Endothelial cell of umbilical vein (primary cell): Measurements from ENCODE around the gene TNN. TPM values are rescaled to one million over a fixed set of nuclear protein-coding genes. Genes with fewer than 3 reads are reported as not detected.
"Not testable (repeated sequence)": the region's sequence is repeated elsewhere in the genome, so short reads cannot be mapped to it uniquely, and the experiment has no call there.

Experiments used
- BruUV-seq: library from RNA; stranded (reverse); fragments of 400-500 nt; replicated peaks from 2 replicates; lab custom pipeline; 2021; lab: Mats Ljungman, UMichigan
- CTCF ChIA-PET: fragments of 300-600, 350-600 bp; sonication (Branson Sonifier 250); formaldehyde crosslinking; loops from one replicate; lab custom pipeline; 2021; ENCODE audit warnings: antibody characterized with exemption, inconsistent platforms; lab: Charles Lee
- POLR2A ChIA-PET: fragments of 300-600, 350-600 bp; sonication (Branson Sonifier 250); formaldehyde crosslinking; loops from one replicate; lab custom pipeline; 2021; ENCODE audit warnings: antibody characterized with exemption, inconsistent platforms; lab: Charles Lee
- DNase-seq: peaks from one replicate; pipeline ENCODE4 v3.0.0-alpha.2; 2011; ENCODE audit warnings: low read depth, low spot score
- FAIRE-seq: peaks from 2 replicates; lab custom pipeline; 2011; peaks lifted over from hg19 to GRCh38; lab: Jason Lieb, UNC
- H2AFZ ChIP-seq: 2 replicates; pipeline ENCODE4 v1.6.0; 2012; ENCODE audit warnings: low read depth, low read length, control low read depth, inconsistent platforms
- H3K27ac ChIP-seq: 2 replicates; pipeline ENCODE4 v1.5.1; 2011; ENCODE audit warnings: low read depth, mild to moderate bottlenecking, control low read depth, low read length, moderate library complexity; ENCODE audit not compliant: insufficient read depth
- H3K27me3 ChIP-seq, 2 experiments: 2 replicates each; pipeline versions ENCODE4 v1.6.0 to v1.6.1; 2011; ENCODE audit warnings: low read length in 2 of 2, mixed read lengths in 1 of 2; ENCODE audit not compliant: control insufficient read depth in 2 of 2, insufficient read depth in 2 of 2
- H3K36me3 ChIP-seq, 2 experiments: 2 replicates in 1 of 2; 3 replicates in 1 of 2; pipeline ENCODE4 v1.5.1; 2011; ENCODE audit warnings: low read length in 2 of 2, mild to moderate bottlenecking in 1 of 2, moderate library complexity in 1 of 2; ENCODE audit not compliant: control insufficient read depth in 2 of 2, insufficient read depth in 2 of 2; ENCODE audit errors: extremely low read depth in 1 of 2
- H3K4me1 ChIP-seq: 3 replicates; pipeline ENCODE4 v1.5.1; 2011; ENCODE audit warnings: mild to moderate bottlenecking, low read length; ENCODE audit not compliant: control insufficient read depth, insufficient read depth; ENCODE audit errors: extremely low read depth
- H3K4me2 ChIP-seq: 2 replicates; pipeline ENCODE4 v1.6.1; 2011; ENCODE audit warnings: low read length, control low read depth, mixed read lengths; ENCODE audit not compliant: insufficient read depth
- H3K4me3 ChIP-seq, 3 experiments: fragments of 200-600 bp in 1 of 3; sonication (generic), shearing (Covaris generic) in 1 of 3; replicated peaks in 1 of 3; 2 replicates each; pipeline ENCODE4 v1.5.1; 2011 to 2016; ENCODE audit warnings: control low read depth in 3 of 3, low read length in 3 of 3, mild to moderate bottlenecking in 2 of 3, inconsistent platforms in 1 of 3, low read depth in 1 of 3, moderate library complexity in 1 of 3; ENCODE audit not compliant: insufficient read depth in 1 of 3
- H3K79me2 ChIP-seq: 2 replicates; pipeline ENCODE4 v1.6.0; 2012; ENCODE audit warnings: low read length, inconsistent platforms; ENCODE audit not compliant: control insufficient read depth, insufficient read depth
- H3K9ac ChIP-seq: replicated peaks from 2 replicates; pipeline ENCODE3; 2011; ENCODE audit warnings: low read length, control low read depth; ENCODE audit not compliant: insufficient read depth; ENCODE audit errors: extremely low read depth
- H3K9me1 ChIP-seq: replicated peaks from 3 replicates; pipeline ENCODE4 v1.6.0; 2011; ENCODE audit warnings: mild to moderate bottlenecking, low read length; ENCODE audit not compliant: control insufficient read depth, insufficient read depth; ENCODE audit errors: extremely low read depth
- H3K9me3 ChIP-seq: replicated peaks from 2 replicates; pipeline ENCODE4 v1.5.1; 2012; ENCODE audit warnings: low read length, inconsistent platforms; ENCODE audit not compliant: control insufficient read depth, insufficient read depth
- H4K20me1 ChIP-seq: replicated peaks from 2 replicates; pipeline ENCODE3; 2011; ENCODE audit warnings: mild to moderate bottlenecking, low read length; ENCODE audit not compliant: control insufficient read depth, insufficient read depth; ENCODE audit errors: extremely low read depth
- CTCF ChIP-seq, 2 donors: IDR thresholded peaks; 1 replicate in 1 of 2; 2 replicates in 1 of 2; pipeline ENCODE4 v1.5.1; 2011; ENCODE audit warnings: low read length in 2 of 2, mild to moderate bottlenecking in 2 of 2, moderate library complexity in 2 of 2, control low read depth in 1 of 2, inconsistent platforms in 1 of 2, low read depth in 1 of 2; ENCODE audit not compliant: insufficient read depth in 1 of 2; ENCODE audit errors: extremely low read depth in 1 of 2
- EZH2 ChIP-seq: IDR thresholded peaks from 2 replicates; pipeline ENCODE4 v1.6.1; 2012; ENCODE audit warnings: borderline replicate concordance, low read depth, mild to moderate bottlenecking, moderate library complexity, low read length, inconsistent platforms; ENCODE audit not compliant: severe bottlenecking
- FOS ChIP-seq: IDR thresholded peaks from 2 replicates; pipeline ENCODE4 v1.6.1; 2011; ENCODE audit warnings: mild to moderate bottlenecking, low read length, moderate library complexity, borderline replicate concordance; ENCODE audit not compliant: insufficient read depth
- GATA2 ChIP-seq: IDR thresholded peaks from 2 replicates; pipeline ENCODE4 v1.7.0; 2011; ENCODE audit warnings: low read depth, mild to moderate bottlenecking, moderate library complexity, mixed read lengths, low read length; ENCODE audit not compliant: insufficient read length, insufficient read depth
- JUN ChIP-seq: IDR thresholded peaks from 2 replicates; pipeline ENCODE4 v1.6.1; 2011; ENCODE audit warnings: borderline replicate concordance, low read depth; ENCODE audit not compliant: insufficient read length, insufficient read depth
- MYC ChIP-seq: IDR thresholded peaks from one replicate; pipeline ENCODE4 v1.6.1; 2011; ENCODE audit warnings: mild to moderate bottlenecking, low read depth, low read length
- POLR2A ChIP-seq: IDR thresholded peaks from 2 replicates; pipeline ENCODE4 v1.6.1; 2012; ENCODE audit warnings: low read depth, mild to moderate bottlenecking, control low read depth, low read length
- POLR2AphosphoS5 ChIP-seq: IDR thresholded peaks from 2 replicates; pipeline ENCODE4 v1.6.1; 2012; ENCODE audit warnings: low read depth, mild to moderate bottlenecking, control low read depth, low read length, moderate library complexity; ENCODE audit not compliant: insufficient read depth
- dilution Hi-C: fragments of 300-500 bp; cut with MboI; formaldehyde crosslinking; loops from one replicate; pipeline ENCODE4 v1.15.0; 2019; ENCODE audit warnings: low sequenced_read_pairs; ENCODE audit not compliant: extremely low pct_ligation_motif_present
- intact Hi-C: fragments of 100-400 bp; cut with micrococcal nuclease; formaldehyde crosslinking; loops from one replicate; pipeline ENCODE4 v1.10.0; 2022
- polyA plus RNA-seq, 4 experiments: library from polyadenylated mRNA; depleted of rRNA in 3 of 4; stranded (reverse) in 3 of 4; unstranded in 1 of 4; fragments of >200 nt; gene quantifications; 2 replicates each; pipeline versions ENCODE4 v1.2.1 to v1.2.3, GENCODE V29; 2011 to 2012; ENCODE audit warnings: missing spikeins in 1 of 4
- total RNA-seq: library from RNA; stranded (reverse); gene quantifications from 2 replicates; pipeline ENCODE4 v1.2.3, GENCODE V29; 2021
- TF ChIP-seq, protein P1 (sequence below): IDR thresholded peaks from 2 replicates; pipeline ENCODE4 v1.6.1; 2011; ENCODE audit not compliant: insufficient read depth, insufficient read length

The TNN gene
- total and polyA plus RNA-seq, 2 donors (not counting 3 experiments of a cell fraction or from before 2014, with no cell fraction given), result not detected

DNA sequence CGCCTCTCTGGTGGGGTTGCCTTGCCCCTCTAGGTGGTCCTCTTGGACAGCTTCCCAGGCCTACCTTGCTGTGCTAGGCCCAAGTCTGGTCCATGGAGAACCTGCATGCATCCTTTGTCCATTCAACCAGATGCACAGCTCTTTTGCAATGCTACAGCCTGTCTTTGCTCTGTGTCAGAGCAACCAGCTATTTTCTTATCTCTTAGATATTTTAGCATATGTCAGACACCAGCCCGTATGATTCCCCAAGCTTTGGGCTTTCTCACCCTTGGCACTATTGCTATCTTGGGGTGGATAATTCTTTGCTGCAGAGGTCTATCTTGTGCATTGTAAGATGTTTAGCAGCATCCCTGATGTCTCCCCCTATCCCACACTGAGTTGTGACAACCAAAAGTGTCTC lies 32.3 kb downstream of the TNN start:
- no peak for FAIRE-seq
- no TSS peak for BruUV-seq
- dilution Hi-C loops, result no loop called here
- Histone ChIP-seq H2AFZ (no peak overlapping the region), H3K9ac (no peak overlapping the region), H3K36me3 (no peaks in the 10 kb centered on the region), H3K4me1 (no peaks in the 10 kb centered on the region), H3K9me1 (no peaks in the 10 kb centered on the region), H4K20me1 (no peaks in the 10 kb centered on the region), H3K27ac (no peak overlapping the region), H3K4me3 (no peak overlapping the region), H3K79me2 (no peaks in the 10 kb centered on the region), H3K9me3 (no peaks in the 10 kb centered on the region), H3K4me2 (no peak overlapping the region), H3K27me3 (no peaks in the 10 kb centered on the region)
- ChIA-PET CTCF (no interaction called here), POLR2A (no interaction called here)
- no peak for DNase-seq
- intact Hi-C loops, result no loop called here
- TF ChIP-seq CTCF (IDR thresholded peaks at IDR 0.05; ENCODE audit: extremely low read depth in 1 of 2, insufficient read depth in 1 of 2, low read depth in 1 of 2, low read length in 2 of 2) (no peak), MYC (no peak), POLR2A (no peak), POLR2AphosphoS5 (no peak), FOS (no peak), GATA2 (no peak), JUN (no peak), EZH2 (no peak)
- TF ChIP-seq, protein P1, sequence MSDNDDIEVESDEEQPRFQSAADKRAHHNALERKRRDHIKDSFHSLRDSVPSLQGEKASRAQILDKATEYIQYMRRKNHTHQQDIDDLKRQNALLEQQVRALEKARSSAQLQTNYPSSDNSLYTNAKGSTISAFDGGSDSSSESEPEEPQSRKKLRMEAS, result no peak

- H3K36me3 ChIP-seq, H2AFZ ChIP-seq, CTCF ChIA-PET, FAIRE-seq, H3K4me2 ChIP-seq, H3K4me3 ChIP-seq, H3K4me1 ChIP-seq, POLR2A ChIA-PET, intact Hi-C loops, H3K9ac ChIP-seq, H3K27me3 ChIP-seq, H4K20me1 ChIP-seq, BruUV-seq, H3K9me1 ChIP-seq, H3K79me2 ChIP-seq, dilution Hi-C loops, H3K27ac ChIP-seq, H3K9me3 ChIP-seq, DNase-seq: not testable (repeated sequence)
These were observed 34.5 kb downstream of the TNN start for GRCh38 chr1:175102166-175102565.

DNA sequence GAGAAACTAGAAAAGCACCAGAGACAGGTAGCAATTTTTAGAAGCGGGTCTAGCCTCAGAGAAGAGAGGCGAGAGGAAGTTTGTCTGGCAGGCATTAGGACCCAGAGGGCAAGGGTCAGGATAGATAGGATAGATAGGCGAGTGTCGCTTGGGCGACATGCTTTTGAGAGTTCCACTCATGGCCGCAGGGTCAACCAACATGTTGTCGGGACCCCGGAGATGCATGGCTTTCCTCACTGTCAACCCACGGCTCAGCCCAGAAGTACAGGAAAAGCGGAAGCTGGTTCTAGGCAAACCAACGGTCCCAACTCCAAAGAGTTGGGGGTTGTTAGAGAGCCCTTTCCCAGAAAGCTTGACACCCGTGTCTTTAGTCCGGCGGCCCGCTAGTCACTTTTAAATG lies 38.9 kb downstream of the TNN start:
- H2AFZ ChIP-seq, H3K9me3 ChIP-seq, intact Hi-C loops, H3K9ac ChIP-seq, H3K27ac ChIP-seq, CTCF ChIA-PET, H3K9me1 ChIP-seq, POLR2A ChIA-PET, H3K27me3 ChIP-seq, DNase-seq, H3K4me2 ChIP-seq, H4K20me1 ChIP-seq, H3K36me3 ChIP-seq, H3K4me1 ChIP-seq, H3K79me2 ChIP-seq, dilution Hi-C loops, H3K4me3 ChIP-seq, BruUV-seq, FAIRE-seq: not testable (repeated sequence)
